GM10266 (cell line): ENCODE data around the gene MARS1.

ENCODE experiments used
- DNase-seq: peaks from one replicate; pipeline ENCODE4 v3.0.0; 2012; ENCODE audit errors: extremely low spot score
- CTCF ChIP-seq: IDR thresholded peaks from 2 replicates; pipeline ENCODE4 v1.5.1; 2012; ENCODE audit warnings: mild to moderate bottlenecking, low read depth; ENCODE audit not compliant: control insufficient read depth, insufficient read depth; ENCODE audit errors: missing control alignments

Gene MARS1

GRCh38 chr12:57535764-57536596, 48.1 kb downstream of the MARS1 start:
- no peak for TF ChIP-seq CTCF
- DNase-seq: no peak

DNA sequence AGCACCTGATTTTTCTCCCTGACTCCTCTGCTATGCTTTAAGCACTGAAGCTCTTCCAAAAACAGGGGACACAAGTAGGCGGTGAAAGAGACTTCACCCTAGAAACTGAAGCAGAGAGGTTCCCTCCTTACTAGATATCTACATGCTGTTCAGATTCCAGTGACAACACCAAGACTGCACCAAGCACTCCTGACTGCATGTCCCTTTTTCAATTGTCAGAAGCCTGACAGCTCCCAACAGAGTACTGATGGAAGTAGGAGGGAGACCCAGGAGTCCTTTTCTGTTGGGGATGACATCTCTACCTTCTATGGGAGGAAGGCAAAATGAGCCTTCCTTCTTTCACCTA, 48.7 kb downstream of the MARS1 start:
- no peak for DNase-seq
- no peak for TF ChIP-seq CTCF

GRCh38 chr12:57539134-57539768, 51.4 kb downstream of the MARS1 start:
- TF ChIP-seq CTCF: no peak
- no peak for DNase-seq

DNA sequence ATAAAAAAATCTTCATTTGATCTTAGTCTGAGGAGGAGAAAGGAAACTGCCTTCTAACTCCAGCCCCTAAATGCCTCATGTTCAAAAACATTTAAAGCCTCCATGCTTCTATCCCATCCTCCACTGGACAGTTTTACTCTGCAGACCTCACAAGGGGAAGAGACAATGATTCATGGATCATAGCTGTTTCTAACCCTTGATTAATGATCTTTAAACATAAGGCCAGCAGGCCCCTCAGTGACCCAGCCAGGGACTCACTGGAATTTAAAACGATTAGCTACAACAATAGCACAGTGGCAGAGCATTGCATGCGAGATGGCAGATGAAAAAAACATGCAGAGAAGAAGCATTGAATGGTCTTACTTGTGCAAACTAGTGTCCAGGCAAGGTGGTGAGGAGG, 53.1 kb downstream of the MARS1 start:
- no peak for DNase-seq
- no peak for TF ChIP-seq CTCF

DNA sequence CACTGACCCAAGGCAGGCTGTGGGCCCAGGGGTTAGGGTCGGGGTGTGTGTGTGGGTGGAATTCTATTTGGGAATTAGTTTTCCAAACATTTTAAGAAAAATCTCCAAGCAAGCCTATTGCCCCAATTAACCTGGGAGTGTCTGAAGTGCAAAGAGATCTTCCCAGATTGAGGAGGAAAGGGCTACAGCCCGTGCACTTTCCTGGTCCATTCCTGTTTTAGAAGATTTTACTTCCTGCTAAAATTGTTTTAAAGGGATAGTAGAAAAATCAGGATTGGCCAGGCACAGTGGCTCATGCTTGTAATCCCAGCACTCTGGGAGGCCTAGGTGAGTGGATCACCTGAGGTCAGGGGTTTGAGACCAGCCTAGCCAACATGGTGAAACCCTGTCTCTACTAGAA, 53.8 kb downstream of the MARS1 start:
- no peak for DNase-seq
- no peak for TF ChIP-seq CTCF

DNA sequence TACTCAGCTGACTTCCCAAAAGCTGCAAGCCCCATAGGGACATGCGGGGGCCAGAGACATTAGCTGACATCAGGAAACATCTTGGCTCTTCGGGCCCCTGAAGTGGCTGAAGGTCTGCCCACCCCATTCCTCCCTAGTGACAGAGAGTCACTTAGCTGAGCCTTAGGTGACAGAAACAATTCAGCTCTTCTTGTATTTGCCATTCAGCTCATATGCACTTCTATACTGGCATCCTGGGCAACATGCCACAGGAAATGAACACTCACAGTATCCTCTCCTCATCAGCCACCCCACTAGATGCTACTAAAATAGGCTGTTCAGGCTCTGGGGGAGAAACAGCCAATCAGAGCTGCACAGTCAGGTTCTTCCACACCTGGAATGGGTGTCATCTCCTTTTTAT, 55.7 kb downstream of the MARS1 start:
- DNase-seq: no peak
- TF ChIP-seq CTCF: no peak

DNA sequence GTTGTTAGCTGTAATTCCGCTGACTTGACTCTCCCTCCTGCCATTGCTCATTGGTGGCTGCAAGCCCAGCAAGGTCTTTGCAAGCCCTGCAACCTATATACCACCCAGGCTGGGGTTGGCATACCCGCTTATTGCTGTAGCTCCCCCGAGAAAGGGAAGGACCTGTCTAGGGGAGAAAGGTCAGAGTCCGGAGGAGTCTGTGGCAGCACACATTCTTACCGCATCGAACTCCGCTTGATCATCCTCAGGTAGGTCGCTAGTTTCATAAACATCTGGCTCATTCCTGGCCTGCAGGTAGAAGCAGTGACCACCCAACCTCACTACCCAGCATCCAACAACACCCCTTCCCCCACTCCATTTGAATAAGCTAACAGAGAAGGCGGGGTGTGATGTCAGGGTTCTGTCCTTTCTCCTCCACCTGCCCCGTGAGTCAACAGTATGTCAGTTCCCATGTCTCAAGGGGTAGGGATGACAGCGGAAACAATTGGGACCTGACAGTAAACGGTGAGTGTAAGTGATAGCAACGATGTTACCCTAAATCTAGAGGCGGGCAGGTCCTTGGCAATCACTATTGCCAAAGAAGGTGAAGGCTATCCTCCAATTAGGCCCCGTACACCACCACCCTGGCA, 58.1 kb downstream of the MARS1 start:
- no peak for DNase-seq
- TF ChIP-seq CTCF: no peak
